NCI-H524 treated with DMSO at 0.1 percent for 48 hours (cell line): Measurements from ENCODE around the gene CCNT1.
"Not testable (repeated sequence)": the region's sequence is repeated elsewhere in the genome, so short reads cannot be mapped to it uniquely, and the experiment has no call there.

Experiments
- DNase-seq: peaks from one replicate; lab custom pipeline; 2025; lab: John Stamatoyannopoulos, UW

The CCNT1 gene

DNA sequence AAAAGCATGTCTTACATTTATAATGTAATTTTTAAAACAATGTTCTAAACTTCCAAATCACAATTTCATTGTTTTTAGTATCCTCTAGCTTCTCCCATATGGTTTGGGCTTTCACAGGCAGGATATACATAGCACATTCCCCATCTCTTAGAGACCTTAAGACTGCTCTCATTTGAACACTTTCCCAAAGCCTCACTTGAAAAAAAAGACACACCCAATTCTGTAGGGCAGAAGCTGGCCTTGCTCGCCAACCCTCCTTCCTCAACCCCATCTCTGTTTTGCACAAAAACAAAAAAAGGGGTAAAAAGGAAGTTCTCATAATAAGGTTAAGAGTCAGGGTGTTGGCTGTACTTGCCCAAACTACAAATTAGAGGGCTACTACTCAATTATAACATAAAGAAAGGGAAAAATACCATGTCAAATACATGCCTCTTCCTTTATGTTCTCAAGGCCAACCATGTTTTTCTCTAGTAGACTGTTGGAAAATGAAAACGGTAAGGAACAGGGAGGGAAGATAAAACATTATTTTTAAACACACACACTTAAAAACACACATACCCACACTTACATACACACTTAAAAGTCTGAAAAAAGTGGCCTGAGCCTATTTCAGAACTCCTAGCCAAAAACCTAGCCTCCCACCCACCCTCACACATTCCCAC, 24.6 kb downstream of the CCNT1 start:
- no peak for DNase-seq

DNA sequence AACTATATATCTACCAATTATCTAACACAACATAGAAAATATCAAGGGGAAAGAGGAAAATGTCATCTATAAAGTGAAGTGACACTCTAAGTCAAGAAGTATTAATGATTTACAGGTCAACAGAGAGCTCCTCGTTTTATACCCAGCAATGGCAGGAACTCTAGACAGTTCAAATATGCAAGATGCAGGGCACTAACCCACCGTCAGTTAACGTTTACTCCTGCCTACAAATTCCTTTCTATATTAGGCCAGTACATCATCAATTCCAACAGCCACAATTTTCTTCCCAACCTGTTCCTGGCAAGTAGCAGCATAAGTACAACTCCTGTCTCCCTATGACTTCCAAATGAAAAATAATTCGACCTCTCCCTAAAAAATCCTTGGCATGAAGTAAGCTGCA, 25.5 kb downstream of the CCNT1 start:
- DNase-seq: no peak

DNA sequence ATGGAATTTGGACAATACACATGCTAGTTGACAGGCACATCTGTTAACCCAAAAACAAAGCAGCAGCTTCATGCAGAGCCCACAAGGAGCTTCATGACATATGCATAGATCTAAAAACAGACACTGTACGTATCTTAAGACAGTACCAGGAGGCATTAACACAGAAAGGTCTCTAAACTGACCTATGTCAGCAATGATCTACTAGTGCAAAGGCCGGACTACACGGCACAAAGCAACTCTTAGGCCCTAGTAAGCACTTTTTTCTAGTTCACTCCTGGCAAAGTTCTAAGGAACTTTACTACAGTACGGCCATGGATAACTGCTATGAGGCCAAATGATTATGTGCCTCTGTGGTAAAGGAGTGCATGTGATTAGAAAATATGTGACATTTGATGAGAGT, 26.1 kb downstream of the CCNT1 start:
- DNase-seq: no peak

DNA sequence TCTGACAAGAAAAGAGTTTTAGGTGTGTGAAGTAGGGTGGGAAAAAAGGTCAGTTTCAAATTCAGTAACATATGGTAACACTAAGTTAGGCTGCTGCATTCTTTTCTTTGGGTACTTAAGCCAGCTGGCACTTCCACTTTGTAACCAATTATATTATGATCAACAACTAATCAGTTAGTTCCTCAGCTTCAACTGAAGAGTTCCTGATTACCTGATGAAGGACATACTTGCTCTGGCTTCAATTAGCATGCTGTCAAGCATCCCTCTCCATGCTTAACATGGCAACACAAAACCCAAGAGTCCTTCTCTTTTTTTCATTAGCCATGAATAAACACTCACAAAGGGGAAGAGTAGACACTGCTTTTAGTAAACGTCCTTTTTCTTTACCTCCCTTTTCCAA, 27.7 kb downstream of the CCNT1 start:
- peak; percentile 86 for DNase-seq

GRCh38 chr12:48687592-48687991, 28.9 kb downstream of the CCNT1 start:
- no peak for DNase-seq

GRCh38 chr12:48686615-48687334, 29.7 kb downstream of the CCNT1 start:
- DNase-seq: no peak

DNA sequence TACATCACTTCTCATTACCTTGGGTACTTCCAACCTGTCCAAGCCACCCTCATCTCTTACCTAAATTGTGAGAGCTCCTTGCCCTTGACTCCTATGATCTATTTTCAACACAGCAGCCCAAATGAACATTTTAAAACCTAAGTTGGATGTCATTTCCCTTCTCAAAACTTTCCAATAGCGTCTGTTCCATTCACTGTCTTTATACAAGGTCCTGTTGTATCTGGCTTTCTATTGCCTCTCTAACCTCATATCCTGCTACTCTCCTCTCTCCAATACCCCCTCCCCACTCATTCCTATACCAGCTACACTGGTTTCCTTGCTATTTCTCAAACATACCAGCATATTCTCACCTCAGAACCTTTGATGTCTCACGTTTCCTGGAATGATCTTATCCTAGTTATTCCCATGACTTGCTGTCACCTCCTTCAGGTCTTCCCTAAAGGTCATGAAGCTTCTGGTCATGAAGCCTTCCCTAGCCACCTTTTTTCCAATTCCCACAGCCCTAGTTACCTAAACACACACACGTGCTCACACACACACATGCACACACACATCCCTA, 30.4 kb downstream of the CCNT1 start:
- DNase-seq: no peak

DNA sequence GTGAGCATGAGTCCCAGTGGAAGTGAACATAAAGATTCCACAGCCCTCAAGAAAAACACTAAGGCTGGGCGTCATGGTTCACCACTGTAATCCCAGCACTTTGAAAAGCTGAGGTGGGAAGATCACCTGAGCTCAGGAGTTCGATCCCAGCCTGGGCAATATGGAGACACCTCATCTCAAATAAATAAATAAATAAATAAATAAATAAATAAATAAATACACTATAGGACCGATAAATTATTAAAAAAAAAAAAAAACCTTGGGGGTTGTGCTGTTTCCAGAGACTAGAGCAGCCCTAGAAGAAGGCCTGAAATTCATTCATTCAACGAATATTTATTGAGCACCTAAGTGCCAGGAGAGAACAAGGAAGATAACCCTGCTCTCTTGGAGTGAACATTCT, 33.0 kb downstream of the CCNT1 start:
- no peak for DNase-seq

GRCh38 chr12:48682927-48683326, 33.6 kb downstream of the CCNT1 start:
- DNase-seq: no peak

- DNase-seq: not testable (repeated sequence)
These were observed 34.0 kb downstream of the CCNT1 start for GRCh38 chr12:48682533-48682905.

DNA sequence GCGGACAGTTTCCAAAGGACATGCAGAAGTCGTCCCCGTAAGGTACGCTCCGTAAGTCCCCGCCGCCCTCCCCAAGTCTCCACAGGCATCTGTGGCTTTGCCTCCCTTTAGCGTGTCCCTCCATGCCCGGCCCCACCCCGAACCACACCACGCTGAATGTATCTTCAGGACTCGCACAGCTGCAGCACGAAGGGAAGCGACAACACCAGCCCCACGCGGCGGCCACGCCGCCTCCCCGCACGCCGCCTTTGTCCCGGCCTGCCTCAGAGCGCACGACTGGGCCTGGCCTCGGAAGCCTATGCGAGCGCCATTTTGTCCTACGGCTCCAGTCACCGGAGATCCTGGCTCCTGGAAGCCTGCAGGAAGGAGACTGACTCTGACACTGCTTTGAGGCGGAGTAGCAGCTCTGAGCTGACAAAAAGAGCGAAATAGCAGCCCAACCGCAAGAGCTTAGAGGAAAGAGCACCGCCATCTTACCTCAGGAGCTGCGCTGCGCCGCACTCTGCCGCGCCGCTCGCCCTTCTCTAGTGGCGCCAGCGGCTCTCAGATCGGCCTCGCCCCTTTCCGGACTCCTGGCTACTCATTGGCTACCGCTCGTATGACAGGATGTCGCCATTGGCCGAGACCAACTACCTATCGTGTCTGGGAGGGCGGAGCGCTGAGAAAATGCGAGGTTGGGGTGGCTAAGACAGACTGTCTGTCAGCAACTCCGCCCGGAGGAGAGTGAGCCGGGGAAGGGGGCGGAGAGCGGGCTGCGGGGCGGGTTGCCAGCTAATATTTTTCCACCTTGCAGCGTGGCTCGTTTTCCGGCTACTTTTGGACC, 34.6 kb downstream of the CCNT1 start, which contains the start of gene KANSL2:
KANSL2 (minus strand) TSS at position 529 of the 823 bp plus-strand sequence. CDS start 606 bp downstream, outside the sequence.
- DNase-seq: peak; percentile 88

- no peak for DNase-seq
These were observed 35.2 kb downstream of the CCNT1 start for GRCh38 chr12:48681399-48681709.

DNA sequence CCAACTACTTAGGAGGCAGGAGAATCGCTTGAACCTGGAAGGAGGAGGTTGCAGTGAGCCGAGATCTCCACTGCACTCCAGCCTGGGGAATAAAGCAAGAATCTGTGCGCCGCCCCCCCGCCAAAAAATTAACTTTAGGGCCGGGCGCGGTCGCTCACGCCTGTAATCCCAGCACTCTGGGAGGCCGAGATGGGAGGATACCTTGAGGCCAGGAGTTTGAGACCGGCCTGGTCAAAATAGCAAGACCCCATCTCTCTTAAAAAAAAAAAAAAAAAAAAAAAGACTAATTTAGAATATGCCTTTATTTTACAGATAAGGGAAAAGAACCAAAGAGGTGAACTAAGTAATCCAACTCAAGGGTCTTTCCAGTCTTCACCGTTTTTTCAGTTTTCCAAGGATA, 35.6 kb downstream of the CCNT1 start:
- no peak for DNase-seq

DNA sequence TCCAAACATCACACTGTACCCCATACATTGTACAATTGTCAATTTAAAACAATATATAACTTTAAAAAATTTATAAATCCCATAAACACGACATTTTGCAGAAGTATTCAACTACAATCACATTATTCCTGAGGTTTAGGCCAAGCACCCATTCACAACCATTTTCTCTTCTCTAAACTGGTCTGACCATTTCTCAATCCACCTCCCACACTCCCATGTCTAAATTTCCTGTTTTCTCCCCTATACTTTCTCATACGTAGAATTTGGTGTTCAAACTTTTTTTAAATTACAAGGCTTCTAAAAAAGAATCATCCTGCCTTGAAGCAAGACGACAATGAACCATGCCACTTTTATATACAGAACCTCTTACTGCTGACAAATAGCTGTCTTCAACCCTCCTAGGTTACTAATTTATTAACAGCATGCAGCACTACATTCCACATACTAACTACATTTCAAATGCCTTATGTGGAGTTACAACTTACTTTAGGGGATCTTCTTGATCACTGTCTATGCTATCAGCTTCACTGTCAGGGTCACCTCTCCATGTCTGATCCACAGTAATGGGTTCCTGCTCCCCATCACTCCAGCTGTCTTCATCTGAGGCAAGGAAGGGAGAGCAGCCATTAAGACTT, 37.8 kb downstream of the CCNT1 start:
- DNase-seq: no peak

DNA sequence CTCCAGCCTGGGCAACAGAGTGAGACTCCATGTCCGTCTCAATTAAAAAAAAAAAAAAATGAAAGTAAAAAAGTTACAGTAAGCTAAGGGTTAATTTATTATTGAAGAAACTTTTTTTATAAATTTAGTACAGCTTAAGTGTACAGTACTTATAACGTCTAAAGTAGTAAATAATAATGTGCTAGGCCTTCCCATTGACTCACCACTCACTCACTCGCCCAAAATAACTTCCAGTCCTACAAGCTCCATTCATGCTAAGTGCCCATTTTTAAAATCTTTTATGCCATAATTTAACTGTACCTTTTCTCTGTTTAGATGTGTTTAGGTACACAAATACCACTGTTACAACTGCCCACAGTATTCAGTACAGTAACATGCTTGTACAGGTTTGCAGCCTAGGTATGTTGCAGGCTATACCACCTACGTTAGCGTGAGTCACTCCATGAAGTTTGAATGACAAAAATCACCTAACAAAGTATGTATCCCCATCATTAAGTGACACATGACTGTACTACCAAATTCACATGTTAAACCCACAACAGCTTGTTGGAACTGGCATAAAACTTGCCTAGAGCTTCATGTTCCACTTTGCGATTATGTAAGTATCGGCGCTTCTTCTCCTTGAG, 45.2 kb downstream of the CCNT1 start:
- DNase-seq: no peak

DNA sequence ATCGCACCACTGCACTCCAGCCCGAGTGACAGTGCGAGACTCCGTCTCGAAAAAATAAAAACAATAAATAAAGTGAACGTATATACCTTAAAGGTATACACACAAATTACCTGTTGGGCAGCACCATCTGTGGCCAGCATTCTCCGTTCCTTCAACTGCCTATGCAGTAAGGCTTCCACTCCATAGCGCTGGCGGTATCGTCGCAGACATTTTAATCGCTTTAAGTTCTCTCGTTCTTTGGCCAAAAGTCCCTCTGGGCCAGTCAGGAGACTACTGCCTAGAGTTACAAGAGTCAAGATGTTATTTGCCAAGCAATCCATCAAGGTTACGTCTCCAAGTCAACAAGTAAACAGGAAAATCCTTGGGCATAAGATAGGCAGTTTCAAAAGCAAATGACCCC, 47.5 kb downstream of the CCNT1 start:
- DNase-seq: no peak

GRCh38 chr12:48659863-48660262, 56.6 kb downstream of the CCNT1 start:
- no peak for DNase-seq

GRCh38 chr12:48651681-48652080, 64.8 kb downstream of the CCNT1 start:
- DNase-seq: no peak

DNA sequence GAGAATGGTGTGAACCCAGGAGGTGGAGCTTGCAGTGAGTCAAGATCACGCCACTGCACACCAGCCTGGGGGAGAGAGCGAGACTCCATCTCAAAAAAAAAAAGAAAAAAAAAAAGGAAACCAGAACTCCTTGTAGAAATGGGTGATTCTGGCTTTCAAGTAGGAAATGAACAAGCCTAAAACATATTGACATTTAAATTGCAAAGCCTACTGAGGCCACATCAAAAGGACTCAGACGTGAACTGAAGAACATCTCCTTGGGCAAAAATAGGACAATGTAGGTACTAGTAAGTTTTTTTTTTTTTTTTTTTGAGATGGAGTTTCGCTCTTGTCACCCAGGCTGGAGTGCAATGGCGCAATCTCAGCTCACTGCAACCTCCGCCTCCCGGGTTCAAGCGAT, 71.2 kb downstream of the CCNT1 start:
- not testable (repeated sequence) for DNase-seq

DNA sequence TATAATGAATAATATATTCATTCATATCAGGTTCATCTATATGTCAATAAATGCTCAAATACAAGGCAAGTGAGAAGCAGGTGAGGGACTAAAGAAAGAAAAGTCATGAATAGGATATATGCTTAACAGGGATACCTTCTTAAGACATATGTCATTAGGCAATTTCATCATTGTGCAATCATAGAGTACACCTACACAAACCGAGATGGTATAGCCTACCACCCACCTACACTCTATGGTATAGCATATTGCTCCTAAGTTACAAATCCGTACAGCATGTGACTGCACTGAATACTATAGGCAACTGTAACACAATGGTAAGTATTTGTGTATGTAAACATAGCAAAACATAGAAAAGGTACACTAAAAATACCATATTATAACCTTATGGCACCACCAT, 73.5 kb downstream of the CCNT1 start:
- DNase-seq: no peak

DNA sequence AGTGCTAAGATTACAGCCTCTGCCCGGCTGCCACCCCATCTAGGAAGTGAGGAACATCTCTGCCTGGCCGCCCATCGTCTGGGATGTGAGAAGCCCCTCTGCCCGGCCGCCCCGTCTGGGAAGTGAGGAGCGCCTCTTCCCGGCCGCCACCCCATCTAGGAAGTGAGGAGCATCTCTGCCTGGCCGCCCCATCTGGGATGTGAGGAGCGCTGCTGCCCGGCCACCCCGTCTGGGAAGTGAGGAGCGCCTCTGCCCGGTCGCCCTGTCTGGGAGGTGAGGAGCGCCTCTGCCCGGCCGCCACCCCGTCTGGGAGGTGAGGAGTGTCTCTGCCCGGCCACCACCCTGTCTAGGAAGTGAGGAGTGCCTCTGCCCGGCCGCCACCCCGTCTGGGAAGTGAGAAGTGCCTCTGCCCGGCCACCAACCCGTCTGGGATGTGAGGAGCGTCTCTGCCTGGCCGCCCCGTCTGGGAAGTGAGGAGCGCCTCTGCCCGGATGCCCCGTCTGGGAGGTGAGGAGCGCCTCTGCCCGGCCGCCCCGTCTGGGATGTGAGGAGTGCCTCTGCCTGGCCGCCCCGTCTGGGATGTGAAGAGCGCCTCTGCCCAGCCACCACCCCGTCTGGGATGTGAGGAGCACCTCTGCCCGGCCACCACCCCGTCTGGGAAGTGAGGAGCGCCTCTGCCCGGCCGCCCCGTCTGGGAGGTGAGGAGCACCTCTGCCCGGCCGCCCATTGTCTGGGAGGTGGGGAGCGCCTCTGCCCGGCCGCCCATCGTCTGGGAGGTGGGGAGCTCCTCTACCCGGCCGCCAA, 74.6 kb downstream of the CCNT1 start:
- DNase-seq: not testable (repeated sequence)
